WERI-Rb-1 (cell line): ENCODE data around the gene KLHL14.

Experiments used
- DNase-seq: peaks from one replicate; pipeline ENCODE4 v3.0.0-alpha.2; 2020
- H3K27ac ChIP-seq: fragments of 250-450 bp; sonication (Bioruptor Pico); 2 replicates; pipeline ENCODE4 v1.5.1; 2020; ENCODE audit warnings: mild to moderate bottlenecking, moderate library complexity
- H3K27me3 ChIP-seq: fragments of 250-450 bp; sonication (Bioruptor Pico); 2 replicates; pipeline ENCODE4 v1.5.1; 2021; ENCODE audit warnings: mild to moderate bottlenecking, low read depth, moderate library complexity; ENCODE audit not compliant: insufficient read depth, severe bottlenecking
- H3K36me3 ChIP-seq: fragments of 250-450 bp; sonication (Bioruptor Pico); 2 replicates; pipeline ENCODE4 v1.5.1; 2020; ENCODE audit warnings: mild to moderate bottlenecking, moderate library complexity
- H3K4me3 ChIP-seq: 2 replicates; pipeline ENCODE4 v1.5.1; 2011; ENCODE audit warnings: low read depth, mild to moderate bottlenecking, control low read depth, low read length
- H3K9me3 ChIP-seq: fragments of 250-450 bp; sonication (Bioruptor Pico); 2 replicates; pipeline ENCODE4 v1.5.1; 2021; ENCODE audit warnings: mild to moderate bottlenecking, moderate library complexity; ENCODE audit not compliant: severe bottlenecking
- TF ChIP-seq, protein P1 (sequence below): IDR thresholded peaks from 2 replicates; pipeline ENCODE4 v1.5.1; 2011; ENCODE audit warnings: low read depth, mild to moderate bottlenecking, control low read depth, inconsistent platforms, low read length

Gene KLHL14

GRCh38 chr18:32769586-32770053, 3.2 kb downstream of the KLHL14 start:
- Histone ChIP-seq H3K27ac (no peak overlapping the region), H3K9me3 (no peaks in the 10 kb centered on the region), H3K27me3 (peaks cover 53% of the 10 kb centered on the region), H3K36me3 (no peaks in the 10 kb centered on the region), H3K4me3 (peak overlapping the region; percentile 12)
- peak; percentile 20 for DNase-seq
- TF ChIP-seq, protein P1, sequence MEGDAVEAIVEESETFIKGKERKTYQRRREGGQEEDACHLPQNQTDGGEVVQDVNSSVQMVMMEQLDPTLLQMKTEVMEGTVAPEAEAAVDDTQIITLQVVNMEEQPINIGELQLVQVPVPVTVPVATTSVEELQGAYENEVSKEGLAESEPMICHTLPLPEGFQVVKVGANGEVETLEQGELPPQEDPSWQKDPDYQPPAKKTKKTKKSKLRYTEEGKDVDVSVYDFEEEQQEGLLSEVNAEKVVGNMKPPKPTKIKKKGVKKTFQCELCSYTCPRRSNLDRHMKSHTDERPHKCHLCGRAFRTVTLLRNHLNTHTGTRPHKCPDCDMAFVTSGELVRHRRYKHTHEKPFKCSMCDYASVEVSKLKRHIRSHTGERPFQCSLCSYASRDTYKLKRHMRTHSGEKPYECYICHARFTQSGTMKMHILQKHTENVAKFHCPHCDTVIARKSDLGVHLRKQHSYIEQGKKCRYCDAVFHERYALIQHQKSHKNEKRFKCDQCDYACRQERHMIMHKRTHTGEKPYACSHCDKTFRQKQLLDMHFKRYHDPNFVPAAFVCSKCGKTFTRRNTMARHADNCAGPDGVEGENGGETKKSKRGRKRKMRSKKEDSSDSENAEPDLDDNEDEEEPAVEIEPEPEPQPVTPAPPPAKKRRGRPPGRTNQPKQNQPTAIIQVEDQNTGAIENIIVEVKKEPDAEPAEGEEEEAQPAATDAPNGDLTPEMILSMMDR, result 0 out of 2 replicates have a peak, but pooled peaks have one; percentile 16

GRCh38 chr18:32769071-32769585, 3.7 kb downstream of the KLHL14 start:
- Histone ChIP-seq H3K27me3 (peaks cover 53% of the 10 kb centered on the region), H3K27ac (no peak overlapping the region), H3K4me3 (no peak overlapping the region), H3K36me3 (no peaks in the 10 kb centered on the region), H3K9me3 (no peaks in the 10 kb centered on the region)
- TF ChIP-seq, protein P1, result no peak
- no peak for DNase-seq

DNA sequence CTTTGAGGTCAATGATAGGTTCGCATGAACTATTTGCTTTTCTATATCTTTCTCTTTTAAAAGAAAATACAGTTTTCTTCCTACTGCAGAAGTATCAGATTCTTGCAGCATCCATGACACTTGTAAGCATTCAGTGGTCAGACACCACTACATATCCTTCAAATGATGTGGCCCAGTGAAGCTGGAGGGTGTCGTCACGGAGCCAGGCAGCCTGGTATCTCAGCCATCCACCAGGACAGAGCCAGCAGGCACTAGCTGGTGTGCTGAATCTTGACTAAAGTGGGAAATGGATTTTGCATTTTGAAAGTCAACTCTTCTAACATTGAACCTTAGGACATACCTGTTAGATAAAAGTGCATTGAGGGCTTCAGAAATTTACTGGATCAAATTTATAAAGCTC, 5.4 kb downstream of the KLHL14 start:
- TF ChIP-seq, protein P1, result no peak

GRCh38 chr18:32764611-32765244, 8.1 kb downstream of the KLHL14 start:
- H3K27ac ChIP-seq, result no peak overlapping the region
- TF ChIP-seq, protein P1, result no peak
- no peaks in the 10 kb centered on the region for H3K9me3 ChIP-seq
- no peaks in the 10 kb centered on the region for H3K36me3 ChIP-seq
- no peak overlapping the region for H3K4me3 ChIP-seq
- DNase-seq, result no peak
- peaks cover 28% of the 10 kb centered on the region for H3K27me3 ChIP-seq

More for the DNA sequence above, 5.4 kb downstream of the KLHL14 start:
- Histone ChIP-seq H3K27ac (no peak overlapping the region), H3K36me3 (no peaks in the 10 kb centered on the region), H3K9me3 (no peaks in the 10 kb centered on the region), H3K4me3 (no peak overlapping the region), H3K27me3 (peaks cover 47% of the 10 kb centered on the region)
- no peak for DNase-seq

DNA sequence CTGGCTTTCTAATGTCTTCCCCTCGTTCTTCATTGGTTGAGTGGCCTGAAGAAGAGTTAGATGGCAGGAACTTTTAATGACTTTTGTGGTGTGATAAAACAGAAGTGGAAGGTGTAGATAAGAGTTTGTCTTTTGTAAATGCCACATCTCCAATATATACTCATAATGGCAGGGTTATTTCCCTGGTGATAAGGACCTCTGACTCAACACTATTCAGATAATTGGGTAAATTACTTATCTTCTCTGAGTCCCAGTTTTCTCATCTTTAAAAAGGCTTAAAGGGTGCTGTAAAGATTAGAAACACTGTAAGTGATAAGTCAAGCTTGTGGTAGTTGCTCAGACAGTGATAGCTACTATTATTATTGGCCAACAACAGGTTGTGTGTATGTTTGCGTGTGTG, 9.5 kb downstream of the KLHL14 start:
- TF ChIP-seq, protein P1, result no peak
- H3K36me3 ChIP-seq, result no peaks in the 10 kb centered on the region
- no peaks in the 10 kb centered on the region for H3K9me3 ChIP-seq
- H3K4me3 ChIP-seq, result no peak overlapping the region
- no peak overlapping the region for H3K27ac ChIP-seq
- DNase-seq, result no peak
- peaks cover 16% of the 10 kb centered on the region for H3K27me3 ChIP-seq
